H9 (cell line): ENCODE measurements around the gene CACNA1I. TPM values are rescaled to one million over a fixed set of nuclear protein-coding genes. Genes with fewer than 3 reads are reported as not detected.

Source experiments
- DNase-seq: peaks from one replicate; pipeline ENCODE4 v3.0.0-alpha.2; 2017
- H2AFZ ChIP-seq: one replicate; pipeline ENCODE4 v1.6.1; 2013; ENCODE audit warnings: mild to moderate bottlenecking, low read length, control low read depth, moderate library complexity
- H2AK5ac ChIP-seq: 2 replicates; pipeline ENCODE4 v1.6.1; 2013; ENCODE audit warnings: low read length, control low read depth, mixed read lengths; ENCODE audit not compliant: insufficient read length
- H2BK120ac ChIP-seq: one replicate; pipeline ENCODE4 v1.6.1; 2013; ENCODE audit warnings: low read depth, mild to moderate bottlenecking, low read length, control low read depth, inconsistent platforms; ENCODE audit not compliant: poor library complexity, severe bottlenecking
- H2BK12ac ChIP-seq: 2 replicates; pipeline ENCODE4 v1.6.1; 2013; ENCODE audit warnings: low read length, control low read depth, mixed read lengths, low read depth; ENCODE audit not compliant: insufficient read length
- H2BK15ac ChIP-seq: 2 replicates; pipeline ENCODE4 v1.6.1; 2013; ENCODE audit warnings: low read depth, low read length, control low read depth
- H2BK20ac ChIP-seq: one replicate; pipeline ENCODE4 v1.6.1; 2013; ENCODE audit warnings: low read depth, mild to moderate bottlenecking, low read length, control low read depth, inconsistent platforms; ENCODE audit not compliant: poor library complexity, severe bottlenecking
- H2BK5ac ChIP-seq: 2 replicates; pipeline ENCODE4 v1.6.1; 2013; ENCODE audit warnings: low read length, control low read depth, mixed read lengths; ENCODE audit not compliant: insufficient read length
- H3K14ac ChIP-seq: 2 replicates; pipeline ENCODE4 v1.6.1; 2013; ENCODE audit warnings: low read length, control low read depth; ENCODE audit not compliant: insufficient read depth
- H3K18ac ChIP-seq: 2 replicates; pipeline ENCODE4 v1.6.1; 2013; ENCODE audit warnings: low read depth, mild to moderate bottlenecking, mixed read lengths, low read length, control low read depth; ENCODE audit not compliant: insufficient read length
- H3K23ac ChIP-seq: 2 replicates; pipeline ENCODE4 v1.6.1; 2013; ENCODE audit warnings: low read length, control low read depth, mixed read lengths, low read depth; ENCODE audit not compliant: insufficient read length
- H3K23me2 ChIP-seq: 2 replicates; pipeline ENCODE4 v1.6.1; 2013; ENCODE audit warnings: low read depth, mild to moderate bottlenecking, mixed read lengths, low read length, control low read depth; ENCODE audit not compliant: insufficient read length, poor library complexity, severe bottlenecking
- H3K27ac ChIP-seq: 2 replicates; pipeline ENCODE4 v1.5.1; 2013; ENCODE audit warnings: low read length, control low read depth, mixed read lengths, low read depth; ENCODE audit not compliant: insufficient read length
- H3K27me3 ChIP-seq: 2 replicates; pipeline ENCODE4 v1.6.1; 2013; ENCODE audit warnings: low read length, control low read depth, inconsistent platforms; ENCODE audit not compliant: insufficient read depth
- H3K4ac ChIP-seq: 2 replicates; pipeline ENCODE4 v1.6.1; 2013; ENCODE audit warnings: low read depth, mild to moderate bottlenecking, control low read depth, inconsistent platforms, low read length, moderate library complexity
- H3K4me1 ChIP-seq: 2 replicates; pipeline ENCODE4 v1.6.1; 2013; ENCODE audit warnings: low read length, control low read depth, inconsistent platforms; ENCODE audit not compliant: insufficient read depth
- H3K4me2 ChIP-seq: 2 replicates; pipeline ENCODE4 v1.6.1; 2013; ENCODE audit warnings: low read length, control low read depth, mixed read lengths; ENCODE audit not compliant: insufficient read length, insufficient read depth
- H3K56ac ChIP-seq: 2 replicates; pipeline ENCODE4 v1.6.1; 2013; ENCODE audit warnings: low read depth, mild to moderate bottlenecking, mixed read lengths, low read length, control low read depth; ENCODE audit not compliant: insufficient read length
- H3K79me1 ChIP-seq: 2 replicates; pipeline ENCODE4 v1.6.1; 2013; ENCODE audit warnings: low read depth, mild to moderate bottlenecking, moderate library complexity, low read length, control low read depth, inconsistent platforms; ENCODE audit not compliant: insufficient read depth, poor library complexity, severe bottlenecking
- H3K79me2 ChIP-seq: 2 replicates; pipeline ENCODE4 v1.6.1; 2013; ENCODE audit warnings: low read length, control low read depth, inconsistent platforms; ENCODE audit not compliant: insufficient read depth
- H3K9ac ChIP-seq: 2 replicates; pipeline ENCODE4 v1.6.1; 2013; ENCODE audit warnings: low read length, control low read depth, mixed read lengths; ENCODE audit not compliant: insufficient read length; ENCODE audit errors: extremely low read depth
- H3K9me3 ChIP-seq: one replicate; pipeline ENCODE4 v1.6.1; 2013; ENCODE audit warnings: low read depth, low read length, inconsistent platforms; ENCODE audit not compliant: control insufficient read depth
- H3T11ph ChIP-seq: one replicate; pipeline ENCODE4 v1.6.1; 2013; ENCODE audit warnings: mild to moderate bottlenecking, low read length, control low read depth, inconsistent platforms
- H4K20me1 ChIP-seq: one replicate; pipeline ENCODE4 v1.6.1; 2013; ENCODE audit not compliant: control insufficient read depth, insufficient read length, insufficient read depth
- H4K5ac ChIP-seq: 2 replicates; pipeline ENCODE4 v1.6.1; 2013; ENCODE audit warnings: low read depth, mild to moderate bottlenecking, mixed read lengths, low read length, control low read depth; ENCODE audit not compliant: insufficient read length
- H4K8ac ChIP-seq: replicated peaks from 2 replicates; pipeline ENCODE4 v1.6.1; 2013; ENCODE audit warnings: low read length, control low read depth, mixed read lengths, low read depth; ENCODE audit not compliant: insufficient read length
- H4K91ac ChIP-seq: 2 replicates; pipeline ENCODE4 v1.6.1; 2013; ENCODE audit warnings: low read depth, mild to moderate bottlenecking, moderate library complexity, mixed read lengths, low read length, control low read depth; ENCODE audit not compliant: insufficient read length
- H3K27ac Mint-ChIP-seq, 3 experiments: 2 replicates in 2 of 3; 3 replicates in 1 of 3; pipeline ENCODE4 v1.8.0; 2020 to 2021; ENCODE audit warnings: mixed read lengths in 3 of 3, mild to moderate bottlenecking in 1 of 3, moderate library complexity in 1 of 3
- H3K27me3 Mint-ChIP-seq: 2 replicates; pipeline ENCODE4 v1.8.0; 2021; ENCODE audit warnings: low read depth, mild to moderate bottlenecking, moderate library complexity, mixed read lengths
- H3K36me3 Mint-ChIP-seq, 3 experiments: 2 replicates in 2 of 3; 3 replicates in 1 of 3; pipeline ENCODE4 v1.8.0; 2020 to 2021; ENCODE audit warnings: low read depth in 3 of 3, mixed read lengths in 3 of 3; ENCODE audit not compliant: insufficient read depth in 1 of 3
- H3K4me1 Mint-ChIP-seq, 2 experiments: 2 replicates each; pipeline ENCODE4 v1.8.0; 2020; ENCODE audit warnings: mixed read lengths in 2 of 2
- H3K4me3 Mint-ChIP-seq, 2 experiments: 2 replicates in 1 of 2; 3 replicates in 1 of 2; pipeline ENCODE4 v1.8.0; 2020 to 2021; ENCODE audit warnings: mild to moderate bottlenecking in 2 of 2, mixed read lengths in 2 of 2, moderate library complexity in 1 of 2
- H3K9me3 Mint-ChIP-seq, 2 experiments: 2 replicates in 1 of 2; 3 replicates in 1 of 2; pipeline ENCODE4 v1.8.0; 2020; ENCODE audit warnings: mild to moderate bottlenecking in 2 of 2, mixed read lengths in 2 of 2, moderate library complexity in 1 of 2
- WGBS: extraction: QIAGEN DNeasy Blood & Tissue Kit; methylation state at CpG from one replicate; pipeline ENCODE4 v1.1.7; 2013; ENCODE audit warnings: missing lambda C conversion rate, low lambda C conversion rate, mixed read lengths; ENCODE audit not compliant: insufficient read length; ENCODE audit errors: extremely low coverage; 5-methylcytosine and 5-hydroxymethylcytosine counted together
- total RNA-seq: library from RNA; stranded (reverse); gene quantifications from 2 replicates; pipeline ENCODE4 v1.2.1, GENCODE V29; 2021
- TF ChIP-seq, protein P1 (sequence below): fragments of 200-600 bp; sonication (generic); conservative IDR thresholded peaks from 3 replicates; pipeline ENCODE4 v1.8.0; 2021; ENCODE audit warnings: antibody characterized with exemption, mild to moderate bottlenecking

The CACNA1I gene
- total RNA-seq, 1 experiment from 2014 or later, result 0.50 TPM

DNA sequence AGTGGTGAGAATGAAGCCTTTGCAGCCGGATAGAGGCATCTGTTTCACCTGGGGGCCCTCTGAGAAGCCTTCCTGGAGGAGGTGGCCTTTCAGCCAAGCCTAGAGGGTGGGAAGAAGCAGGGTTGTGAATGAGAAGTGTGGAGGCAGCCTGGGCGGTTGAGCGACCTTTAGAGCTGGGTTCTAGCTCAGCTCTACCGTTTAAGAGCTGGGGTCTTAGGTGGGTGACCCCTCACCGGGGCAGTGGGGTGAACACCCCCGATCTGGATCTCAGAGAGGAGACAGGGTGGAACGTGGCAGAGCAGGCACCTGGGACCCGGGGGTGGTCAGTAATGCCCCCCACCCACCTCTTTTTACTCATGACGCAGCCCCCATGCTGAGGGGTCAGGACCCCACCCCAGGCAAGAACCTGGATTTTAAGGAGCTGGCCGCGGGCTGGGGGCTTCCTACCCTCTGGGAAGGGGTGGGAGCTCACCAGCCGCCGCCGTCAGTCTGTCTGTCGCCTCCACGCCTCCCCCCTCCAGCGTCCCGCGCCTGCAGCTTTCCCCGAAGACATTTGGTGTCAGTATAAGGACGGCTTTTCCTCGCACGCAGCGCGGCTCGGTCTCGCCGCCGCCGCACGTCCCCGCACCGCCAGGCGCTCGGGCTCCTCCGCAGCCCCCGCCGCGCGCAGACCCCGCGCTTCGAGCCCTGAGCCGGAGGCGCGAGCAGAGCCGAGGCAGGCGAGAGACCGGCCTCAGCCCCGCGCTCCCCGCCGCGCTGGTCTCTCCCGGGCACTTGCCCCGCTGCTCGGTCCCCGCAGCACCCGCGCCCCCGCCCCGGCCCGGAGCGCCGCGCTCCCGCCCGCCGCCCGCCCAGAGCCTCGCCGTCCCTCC lies 13.3 kb upstream of the CACNA1I start:
- H3T11ph ChIP-seq, result no peak overlapping the region
- H2AFZ ChIP-seq, result no peak overlapping the region
- Mint-ChIP-seq H3K27me3 (peaks cover 52% of the 10 kb centered on the region), H3K27ac (no peak overlapping the region), H3K4me1 (peaks cover 9 to 17% of the 10 kb centered on the region in 2 experiments), H3K36me3 (no peaks in the 10 kb centered on the region; a peak in 1 of 7 replicates), H3K9me3 (no peaks in the 10 kb centered on the region), H3K4me3 (peak overlapping the region; percentile 50 to 81)
- TF ChIP-seq, protein P1, sequence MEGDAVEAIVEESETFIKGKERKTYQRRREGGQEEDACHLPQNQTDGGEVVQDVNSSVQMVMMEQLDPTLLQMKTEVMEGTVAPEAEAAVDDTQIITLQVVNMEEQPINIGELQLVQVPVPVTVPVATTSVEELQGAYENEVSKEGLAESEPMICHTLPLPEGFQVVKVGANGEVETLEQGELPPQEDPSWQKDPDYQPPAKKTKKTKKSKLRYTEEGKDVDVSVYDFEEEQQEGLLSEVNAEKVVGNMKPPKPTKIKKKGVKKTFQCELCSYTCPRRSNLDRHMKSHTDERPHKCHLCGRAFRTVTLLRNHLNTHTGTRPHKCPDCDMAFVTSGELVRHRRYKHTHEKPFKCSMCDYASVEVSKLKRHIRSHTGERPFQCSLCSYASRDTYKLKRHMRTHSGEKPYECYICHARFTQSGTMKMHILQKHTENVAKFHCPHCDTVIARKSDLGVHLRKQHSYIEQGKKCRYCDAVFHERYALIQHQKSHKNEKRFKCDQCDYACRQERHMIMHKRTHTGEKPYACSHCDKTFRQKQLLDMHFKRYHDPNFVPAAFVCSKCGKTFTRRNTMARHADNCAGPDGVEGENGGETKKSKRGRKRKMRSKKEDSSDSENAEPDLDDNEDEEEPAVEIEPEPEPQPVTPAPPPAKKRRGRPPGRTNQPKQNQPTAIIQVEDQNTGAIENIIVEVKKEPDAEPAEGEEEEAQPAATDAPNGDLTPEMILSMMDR, result no peak
- no CpG with 5 or more reads among the region's 72 CpGs for WGBS
- H3K14ac ChIP-seq, result no peak overlapping the region
- no peaks in the 10 kb centered on the region for H3K79me2 ChIP-seq
- H4K91ac ChIP-seq, result no peak overlapping the region
- H3K23me2 ChIP-seq, result peaks cover 4% of the 10 kb centered on the region
- no peak overlapping the region for H3K23ac ChIP-seq
- H4K20me1 ChIP-seq, result no peaks in the 10 kb centered on the region
- no peak overlapping the region for H4K8ac ChIP-seq
- H3K9ac ChIP-seq, result no peak overlapping the region
- H4K5ac ChIP-seq, result no peak overlapping the region
- no peaks in the 10 kb centered on the region for H3K79me1 ChIP-seq
- no peak overlapping the region for H3K27ac ChIP-seq
- H3K9me3 ChIP-seq, result no peaks in the 10 kb centered on the region
- H3K27me3 ChIP-seq, result peaks cover 36% of the 10 kb centered on the region
- no peak overlapping the region for H3K4ac ChIP-seq
- no peak overlapping the region for H2AK5ac ChIP-seq
- H2BK12ac ChIP-seq, result no peak overlapping the region
- no peak overlapping the region for H3K18ac ChIP-seq
- H3K56ac ChIP-seq, result no peak overlapping the region
- H2BK15ac ChIP-seq, result no peak overlapping the region
- no peak overlapping the region for H2BK5ac ChIP-seq
- H3K4me2 ChIP-seq, result peak overlapping the region; percentile 38
- no peaks in the 10 kb centered on the region for H3K4me1 ChIP-seq
- DNase-seq, result no peak
- no peak overlapping the region for H2BK20ac ChIP-seq
- no peak overlapping the region for H2BK120ac ChIP-seq
